IPS-11a (cell line): ENCODE measurements around the gene SLC6A1.

Source experiments
- H3K4me3 ChIP-seq: one replicate; pipeline ENCODE4 v1.5.1; 2013; ENCODE audit warnings: low read depth, low read length, control low read depth

The SLC6A1 gene

DNA sequence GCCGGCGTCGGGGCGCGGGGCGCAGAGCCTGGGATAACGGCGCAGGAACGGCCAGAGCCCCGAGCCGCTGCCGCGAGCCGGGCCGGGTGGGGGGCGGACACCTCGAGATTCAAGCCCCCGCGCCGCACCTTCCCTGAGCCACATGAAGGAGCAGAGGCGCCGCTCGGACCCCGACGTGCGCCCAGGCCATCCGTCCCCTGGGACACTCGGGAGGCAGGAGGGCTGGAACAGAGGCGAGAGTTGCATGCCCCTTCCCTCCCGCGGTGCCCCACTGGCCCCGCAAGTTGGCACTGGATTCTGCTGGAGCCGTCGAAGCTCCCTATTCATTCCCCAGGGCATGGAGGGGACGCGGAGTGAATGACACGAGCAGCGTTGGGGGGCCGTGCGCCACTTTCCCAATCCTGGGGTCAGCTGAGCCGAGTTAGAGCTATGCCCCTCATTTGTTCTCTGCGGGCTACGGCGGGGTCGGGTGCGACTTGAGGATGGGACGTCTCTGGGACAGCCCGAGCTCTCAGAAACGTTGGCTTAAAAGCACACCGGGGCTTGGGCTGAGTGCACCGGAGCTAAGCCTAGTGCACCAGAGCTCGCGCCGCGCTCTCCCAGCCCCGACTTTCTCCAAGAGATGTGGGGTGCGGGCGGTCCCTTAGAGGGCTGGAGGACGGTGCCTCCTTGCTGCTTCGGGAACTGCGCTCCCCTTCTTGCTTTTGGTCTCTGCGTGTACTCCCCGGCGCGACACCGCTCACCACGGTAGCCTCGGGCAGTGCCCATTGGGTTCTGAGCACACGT is 588 bp downstream of the SLC6A1 start:
- peak overlapping the region; percentile 42 for H3K4me3 ChIP-seq

DNA sequence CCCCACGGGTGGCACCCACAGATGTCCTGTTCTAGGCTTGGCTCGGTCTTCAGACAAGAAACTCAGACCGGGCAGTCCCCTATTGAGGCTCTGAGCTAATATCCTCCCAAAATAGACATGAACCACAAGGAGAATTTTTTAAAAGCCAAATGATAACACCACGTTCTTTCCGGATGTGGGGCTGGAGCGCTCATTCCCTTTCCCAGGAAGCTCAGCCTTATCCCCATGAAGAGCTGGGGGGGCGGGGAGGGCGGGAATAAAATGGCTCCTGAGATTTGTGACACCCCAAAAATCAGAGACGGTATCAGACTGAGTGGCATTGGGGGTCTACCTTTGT is 1.1 kb downstream of the SLC6A1 start:
- no peak overlapping the region for H3K4me3 ChIP-seq

DNA sequence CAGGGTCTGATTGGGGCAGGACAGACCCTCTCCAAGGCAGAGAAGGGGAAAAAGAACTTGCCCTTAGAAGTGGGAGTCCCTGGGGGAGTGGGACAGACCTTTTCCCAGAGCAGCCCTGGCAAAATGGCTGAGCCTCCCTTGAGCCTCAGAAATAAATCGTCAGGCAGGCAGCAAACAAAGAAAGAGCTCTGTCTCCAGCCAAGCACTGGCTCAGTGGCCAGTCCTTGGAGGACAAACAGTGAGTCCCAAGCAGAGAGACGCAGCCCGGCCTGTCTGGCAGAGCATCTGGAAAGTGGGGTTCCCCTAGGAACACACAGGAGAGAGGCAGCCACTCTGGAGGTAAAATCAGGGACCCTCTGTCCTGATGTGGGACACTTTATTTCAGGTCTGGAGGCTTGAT is 1.8 kb downstream of the SLC6A1 start:
- no peak overlapping the region for H3K4me3 ChIP-seq

GRCh38 chr3:10995871-10996270 is 3.3 kb downstream of the SLC6A1 start:
- H3K4me3 ChIP-seq = no peak overlapping the region

DNA sequence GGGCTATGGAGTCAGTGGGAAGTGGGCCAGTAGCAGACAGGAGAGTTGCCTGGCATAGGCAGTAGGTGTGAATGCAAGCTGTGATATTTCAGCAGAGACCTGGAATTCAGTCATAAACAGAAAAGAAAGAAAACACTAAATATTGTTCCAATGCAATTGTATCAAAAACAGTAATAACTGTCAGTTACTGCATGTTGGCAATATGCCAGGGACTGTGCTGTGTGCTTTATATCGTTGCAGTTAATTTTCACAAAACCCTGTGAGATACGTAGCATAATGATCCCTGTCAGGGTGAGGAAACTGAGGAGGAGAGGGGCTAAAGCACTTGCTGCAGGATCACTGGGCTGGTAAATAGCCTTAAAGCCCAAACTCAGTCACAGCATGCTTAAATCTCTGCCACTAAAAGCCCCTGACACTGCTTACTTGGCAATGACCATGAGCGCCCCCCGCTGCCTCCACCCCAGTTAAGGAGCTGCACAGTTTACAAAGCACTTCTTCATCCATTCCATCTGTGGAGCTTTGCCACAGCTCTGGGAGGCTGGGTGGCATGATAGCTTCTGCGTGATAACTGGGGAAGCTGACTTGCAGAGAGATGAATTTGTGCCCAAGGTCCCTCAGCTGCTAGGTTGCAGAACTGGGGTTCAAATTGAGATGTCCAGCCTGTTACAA is 3.9 kb downstream of the SLC6A1 start:
- no peak overlapping the region for H3K4me3 ChIP-seq

- no peak overlapping the region for H3K4me3 ChIP-seq
Measured at GRCh38 chr3:10997196-10997595, 4.6 kb downstream of the SLC6A1 start.

DNA sequence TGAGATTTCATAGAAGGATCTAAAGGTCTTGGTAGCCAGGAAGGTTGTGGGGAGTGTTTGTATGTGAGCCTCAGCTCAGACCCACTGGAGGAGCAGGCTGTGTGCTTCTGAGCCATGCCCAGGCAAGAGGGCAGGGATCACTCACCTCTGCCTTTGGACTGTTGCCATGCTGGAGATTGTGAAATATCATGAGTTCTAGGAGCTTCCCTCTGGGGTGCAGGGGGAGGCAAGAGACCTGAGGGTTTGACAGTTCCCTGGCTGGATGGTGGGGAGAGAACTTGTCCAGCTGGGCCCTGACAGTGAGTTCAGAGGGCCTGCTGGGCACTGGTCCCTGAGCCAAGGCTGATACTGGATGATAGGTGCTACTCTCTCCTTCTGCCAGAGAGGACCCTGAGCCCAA is 6.0 kb downstream of the SLC6A1 start:
- H3K4me3 ChIP-seq = no peak overlapping the region

- no peak overlapping the region for H3K4me3 ChIP-seq
Measured at GRCh38 chr3:10999221-11000107, 6.9 kb downstream of the SLC6A1 start.

DNA sequence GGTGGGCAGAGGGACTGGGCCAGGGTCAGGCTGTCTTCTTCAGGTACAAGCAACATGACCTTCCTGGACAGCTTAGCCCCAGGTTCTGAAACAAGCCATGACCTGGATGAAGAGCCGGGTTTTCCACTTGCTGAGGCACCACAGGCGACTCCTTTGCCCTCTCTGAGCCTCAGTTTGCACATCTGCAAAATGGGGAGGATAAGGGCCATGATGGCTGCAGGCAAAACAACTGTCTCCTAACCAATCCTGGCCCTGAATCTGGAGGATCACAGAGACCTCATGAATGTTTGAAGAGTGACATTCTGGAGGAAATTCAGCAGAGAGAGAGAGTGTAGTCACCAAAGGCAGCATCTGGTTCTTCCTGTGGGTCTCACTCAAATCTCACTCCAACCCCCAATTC is 8.0 kb downstream of the SLC6A1 start:
- no peak overlapping the region for H3K4me3 ChIP-seq

- H3K4me3 ChIP-seq = no peak overlapping the region
Measured at GRCh38 chr3:11001020-11001657, 8.6 kb downstream of the SLC6A1 start.

DNA sequence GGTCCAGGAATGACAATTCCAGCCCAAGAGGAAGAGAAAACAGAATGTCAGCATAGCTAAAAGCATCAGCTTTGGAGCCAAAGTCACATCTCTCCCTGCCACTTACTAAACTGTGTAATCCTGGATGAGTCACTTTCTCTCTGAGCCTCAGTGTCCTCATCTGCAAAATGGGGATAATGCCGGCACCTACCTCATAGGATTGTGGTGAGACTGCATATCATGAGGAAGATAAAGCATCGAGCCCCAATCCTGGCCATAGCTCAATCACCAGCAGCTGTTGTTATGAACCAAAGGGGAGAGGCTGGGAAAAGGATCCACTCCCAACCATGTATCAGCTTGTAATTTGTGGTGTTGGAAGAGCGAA is 9.1 kb downstream of the SLC6A1 start:
- H3K4me3 ChIP-seq = no peak overlapping the region

DNA sequence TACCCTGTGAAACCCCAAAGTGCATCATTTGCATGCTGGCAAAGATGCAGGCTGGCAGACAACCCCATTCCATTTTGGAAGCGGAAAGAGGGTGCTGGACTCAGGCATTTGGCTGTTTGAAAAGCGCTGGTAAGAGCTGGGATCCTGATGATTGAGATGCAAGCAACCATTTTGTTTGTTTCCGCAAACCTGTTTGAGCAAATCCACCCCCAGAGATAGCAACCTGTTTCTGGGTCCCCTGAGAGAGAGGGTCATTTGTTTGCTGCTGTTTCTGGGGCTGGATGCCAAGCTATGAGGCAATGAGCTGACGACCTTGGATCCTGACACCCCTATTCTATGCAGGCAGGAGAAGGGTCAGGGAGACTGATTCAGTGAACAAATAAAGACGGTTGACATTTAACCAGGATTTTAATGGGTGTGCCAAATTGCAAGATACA is 9.8 kb downstream of the SLC6A1 start:
- no peak overlapping the region for H3K4me3 ChIP-seq

- no peak overlapping the region for H3K4me3 ChIP-seq
Measured at GRCh38 chr3:11004563-11004962, 12.0 kb downstream of the SLC6A1 start.

GRCh38 chr3:11005686-11006256 is 13.2 kb downstream of the SLC6A1 start:
- no peak overlapping the region for H3K4me3 ChIP-seq

DNA sequence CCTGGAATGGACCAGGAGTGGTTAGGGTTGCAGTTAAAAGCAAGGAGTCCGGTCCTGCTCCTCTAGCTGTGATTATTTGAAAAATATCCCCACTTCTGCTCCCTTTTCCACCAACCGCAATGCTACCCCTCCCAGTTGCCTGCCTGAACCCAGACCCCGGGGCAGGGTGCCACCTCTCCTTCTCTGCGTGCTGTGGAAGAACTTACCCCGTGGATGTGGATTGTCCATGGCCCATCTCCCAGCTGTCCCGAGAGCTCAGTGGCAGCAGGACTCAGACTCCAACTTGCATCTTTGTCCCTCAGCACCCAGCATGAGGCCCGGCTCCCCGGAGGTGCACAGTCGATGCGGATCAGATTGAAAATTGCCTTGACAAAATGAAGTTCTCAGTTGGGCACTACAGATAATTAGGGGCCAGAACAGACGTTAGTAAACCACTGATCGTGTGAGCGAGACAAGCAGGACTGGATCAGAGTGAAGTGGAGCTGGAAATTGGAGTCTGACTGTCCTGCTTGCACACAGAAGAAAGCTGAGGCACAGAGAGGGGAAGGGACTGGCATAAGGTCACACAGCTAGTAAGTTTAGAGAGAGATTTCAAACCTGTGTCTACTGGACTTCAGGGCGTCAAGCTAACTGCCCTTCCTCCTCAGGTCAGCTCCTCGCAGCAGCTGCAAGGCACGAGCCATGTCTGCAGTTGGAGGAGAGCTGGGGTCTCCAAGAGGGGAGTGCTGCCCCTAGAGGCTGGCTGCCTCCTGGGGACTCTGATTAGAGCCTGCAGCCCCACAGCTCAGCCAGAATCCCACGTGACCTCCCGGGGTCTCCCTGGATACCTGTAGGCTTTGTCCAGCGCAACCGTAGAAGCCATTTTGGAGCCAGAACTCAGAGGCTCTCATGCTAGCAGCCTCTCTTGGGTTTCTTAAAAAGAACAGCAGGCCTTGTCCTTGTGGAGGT is 14.7 kb downstream of the SLC6A1 start:
- no peak overlapping the region for H3K4me3 ChIP-seq

DNA sequence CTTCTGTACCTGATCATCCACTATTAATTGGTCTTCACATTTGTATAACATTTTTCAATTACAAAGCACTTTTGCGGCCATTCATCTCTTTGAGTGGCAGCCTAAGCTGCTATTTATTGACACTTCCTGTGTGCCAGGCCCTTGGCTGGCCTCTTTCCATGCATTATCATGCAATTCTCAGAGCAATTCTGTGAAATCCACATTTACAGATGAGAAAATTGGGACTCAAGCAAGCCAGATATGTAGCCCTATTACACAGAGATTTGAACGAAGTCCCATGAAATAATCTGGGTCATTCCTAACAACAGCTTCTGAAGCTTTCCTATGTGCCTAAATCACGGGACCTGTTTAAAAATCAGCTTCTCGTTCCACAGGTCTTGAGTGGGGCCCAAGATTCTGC is 17.4 kb downstream of the SLC6A1 start:
- H3K4me3 ChIP-seq = no peak overlapping the region

GRCh38 chr3:11010426-11011165 is 18.0 kb downstream of the SLC6A1 start:
- H3K4me3 ChIP-seq = no peak overlapping the region

GRCh38 chr3:11014253-11014652 is 21.7 kb downstream of the SLC6A1 start:
- no peak overlapping the region for H3K4me3 ChIP-seq

- no peak overlapping the region for H3K4me3 ChIP-seq
Measured at GRCh38 chr3:11014752-11015151, 22.2 kb downstream of the SLC6A1 start.
